HL-60/S4 (cell line): ENCODE measurements around the gene PLK3.
"Not testable (repeated sequence)": the region's sequence is repeated elsewhere in the genome, so short reads cannot be mapped to it uniquely, and the experiment has no call there.

Experiments used
- in situ Hi-C: fragments of 300-500 bp; cut with MboI; formaldehyde crosslinking; loops from 2 replicates; pipeline ENCODE4 v1.14.3; 2022; ENCODE audit warnings: low sequenced_read_pairs

Gene PLK3

DNA sequence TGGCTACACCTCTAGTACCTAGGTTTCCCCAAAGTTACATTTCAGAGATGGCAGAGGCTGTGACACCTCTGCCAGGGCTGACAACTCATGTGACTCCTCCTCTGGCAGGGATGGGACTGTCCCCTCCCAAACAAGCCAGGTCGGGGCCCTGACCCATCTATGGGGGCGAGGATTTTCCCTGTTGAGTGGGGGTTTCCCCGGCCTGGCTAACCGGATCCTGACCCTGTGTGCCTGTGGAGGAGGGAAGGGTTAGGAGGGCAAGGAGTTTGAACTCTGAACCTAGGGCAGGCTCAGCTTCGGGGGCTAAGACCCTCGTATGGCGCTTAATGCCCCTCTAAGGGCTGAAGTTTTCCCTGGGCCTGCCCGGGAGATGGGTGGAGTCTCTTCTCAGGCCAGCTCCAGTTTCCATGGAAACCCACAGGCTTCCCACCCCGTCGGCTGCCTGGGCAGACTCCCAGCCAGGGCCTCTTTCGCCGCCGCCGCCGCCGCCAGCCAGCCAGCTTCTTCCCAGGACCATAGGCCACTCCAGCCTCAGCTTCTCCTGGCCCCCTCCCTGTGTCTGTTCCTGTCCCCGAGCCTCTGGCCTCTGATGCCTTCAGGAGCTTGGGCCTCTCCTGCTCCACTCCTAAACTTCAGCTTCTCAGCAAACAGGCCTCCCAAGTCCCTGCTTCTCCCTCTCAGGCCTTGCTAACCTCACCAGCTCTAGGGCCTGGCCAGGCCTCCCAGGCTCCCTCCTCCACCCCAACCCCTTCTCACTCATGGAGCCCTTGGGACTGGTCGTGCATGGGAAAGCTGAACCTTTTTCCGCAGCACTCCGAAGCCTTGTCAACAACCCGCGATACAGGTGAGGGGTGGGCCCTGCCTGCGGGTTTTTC, 8.1 kb downstream of the PLK3 start, which contains the start of gene BTBD19:
TSS of gene BTBD19 (plus strand) at position 461 of the 875 bp plus-strand sequence. CDS start at position 759, 298 bp downstream.
- in situ Hi-C loops: no loop called here

DNA sequence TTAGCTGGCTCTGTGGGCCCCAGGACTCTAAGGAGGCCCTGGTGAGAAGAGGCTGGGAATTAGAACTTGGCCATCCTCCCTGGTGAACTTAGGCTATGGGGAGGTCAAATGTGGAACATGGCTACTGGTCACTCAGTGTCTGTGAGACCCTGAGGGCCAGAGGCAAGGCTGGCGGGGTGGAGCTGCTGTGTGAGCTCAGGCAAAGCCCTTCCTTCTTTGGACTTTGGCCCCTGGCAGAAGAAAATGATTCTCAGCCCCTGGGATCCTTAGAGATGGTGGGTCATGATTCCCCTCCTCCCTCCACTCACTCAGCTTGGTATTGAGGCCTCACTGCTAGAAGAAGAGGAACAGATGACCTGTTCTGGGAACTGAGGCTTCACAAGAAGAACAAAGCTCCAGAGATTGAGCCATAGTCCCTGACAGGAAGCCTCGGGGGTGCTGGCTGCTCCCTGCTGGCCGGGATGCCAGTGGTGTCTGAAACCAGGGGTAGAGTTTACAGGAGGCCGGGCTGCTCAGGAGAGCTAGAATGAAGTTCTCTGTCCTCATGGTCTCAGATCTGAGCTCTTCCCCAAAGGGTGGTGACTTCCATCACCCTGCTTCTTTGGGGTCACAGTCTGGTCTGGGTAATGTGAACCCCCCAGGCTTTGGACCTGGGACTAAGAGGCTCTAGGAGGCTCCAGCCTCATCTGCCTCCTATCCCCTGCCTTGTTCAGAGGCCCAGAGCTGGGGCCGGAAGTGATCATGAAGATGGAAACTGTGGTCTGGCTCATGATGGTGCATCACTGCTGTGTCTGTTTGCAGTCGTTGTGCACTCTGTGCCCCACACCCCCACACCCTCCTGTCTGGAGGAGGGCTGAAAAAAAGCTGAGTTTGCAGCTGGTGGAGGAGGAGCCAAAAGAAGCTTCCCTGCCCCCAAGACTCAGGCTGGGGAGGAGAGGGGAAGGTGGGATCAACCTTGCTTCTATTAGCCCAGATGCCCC, 9.1 kb downstream of the PLK3 start:
- in situ Hi-C loops: no loop called here

DNA sequence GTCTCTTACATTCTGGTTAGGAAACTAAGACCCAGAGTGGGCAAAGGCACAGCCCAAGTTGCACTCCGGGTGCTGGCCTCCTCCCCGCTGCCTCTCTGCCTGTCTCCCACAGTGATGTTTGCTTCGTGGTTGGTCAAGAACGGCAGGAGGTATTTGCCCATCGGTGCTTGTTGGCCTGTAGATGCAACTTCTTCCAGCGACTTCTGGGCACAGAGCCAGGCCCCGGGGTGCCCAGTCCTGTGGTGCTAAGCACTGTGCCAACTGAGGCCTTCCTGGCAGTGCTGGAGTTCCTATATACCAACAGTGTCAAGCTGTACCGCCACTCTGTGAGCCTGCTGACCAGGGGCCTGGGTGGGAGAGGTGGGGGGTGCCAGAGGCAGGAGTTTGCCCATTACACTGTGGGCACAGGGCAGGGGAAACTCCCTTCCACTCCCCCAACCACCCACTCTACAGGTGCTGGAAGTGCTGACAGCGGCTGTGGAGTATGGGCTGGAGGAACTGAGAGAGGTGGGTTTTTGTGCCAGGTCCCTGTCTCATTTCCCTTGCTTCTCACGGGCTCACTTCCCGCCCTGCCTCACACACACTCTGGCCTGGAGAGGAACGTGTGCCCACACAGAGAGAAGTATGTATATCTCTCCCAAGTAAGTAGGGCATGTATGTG, 10.1 kb downstream of the PLK3 start:
- in situ Hi-C loops: loop anchor here (10.0 kb wide), 1 partner anchor 685 kb away; the partner anchor contains the start of gene TESK2

DNA sequence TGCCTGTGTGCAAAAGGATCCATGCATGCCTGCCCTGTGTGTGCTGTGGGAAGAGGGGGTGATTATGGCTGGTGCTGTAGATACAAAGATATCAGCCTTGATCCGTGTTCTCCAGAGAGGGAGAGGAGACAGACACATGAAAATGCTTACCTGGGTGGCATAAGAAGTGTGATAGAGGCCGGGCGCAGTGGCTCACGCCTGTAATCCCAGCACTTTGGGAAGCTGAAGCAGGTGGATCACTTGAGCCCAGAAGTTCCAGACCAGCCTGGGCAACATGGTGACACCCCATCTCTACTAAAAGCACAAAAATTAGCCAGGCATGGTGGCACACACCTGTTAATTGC, 10.6 kb downstream of the PLK3 start:
- in situ Hi-C loops: loop anchor here (10.0 kb wide), 1 partner anchor 684 kb away; the partner anchor contains the start of gene TESK2

DNA sequence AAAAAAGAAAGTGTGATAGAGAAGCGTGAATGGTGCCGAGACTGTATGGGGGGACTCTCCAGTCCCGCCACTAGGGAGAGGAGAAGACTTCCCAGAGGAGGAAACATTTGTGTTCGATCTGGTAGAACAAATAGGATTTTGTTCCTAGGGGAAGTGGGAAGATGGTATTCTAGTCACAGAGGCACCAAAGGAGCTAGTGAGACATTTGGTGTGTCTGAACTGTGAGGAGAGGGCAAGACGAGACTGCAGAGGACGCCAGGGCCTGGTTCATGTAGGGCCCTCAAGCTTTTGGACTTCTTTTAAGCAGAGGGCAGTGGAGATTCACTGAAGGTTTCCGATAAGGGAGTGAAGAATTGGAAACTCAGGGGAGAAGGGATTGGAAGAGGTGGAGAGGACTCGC, 11.1 kb downstream of the PLK3 start:
- in situ Hi-C loops: loop anchor here (10.0 kb wide), 1 partner anchor 684 kb away; the partner anchor contains the start of gene TESK2

DNA sequence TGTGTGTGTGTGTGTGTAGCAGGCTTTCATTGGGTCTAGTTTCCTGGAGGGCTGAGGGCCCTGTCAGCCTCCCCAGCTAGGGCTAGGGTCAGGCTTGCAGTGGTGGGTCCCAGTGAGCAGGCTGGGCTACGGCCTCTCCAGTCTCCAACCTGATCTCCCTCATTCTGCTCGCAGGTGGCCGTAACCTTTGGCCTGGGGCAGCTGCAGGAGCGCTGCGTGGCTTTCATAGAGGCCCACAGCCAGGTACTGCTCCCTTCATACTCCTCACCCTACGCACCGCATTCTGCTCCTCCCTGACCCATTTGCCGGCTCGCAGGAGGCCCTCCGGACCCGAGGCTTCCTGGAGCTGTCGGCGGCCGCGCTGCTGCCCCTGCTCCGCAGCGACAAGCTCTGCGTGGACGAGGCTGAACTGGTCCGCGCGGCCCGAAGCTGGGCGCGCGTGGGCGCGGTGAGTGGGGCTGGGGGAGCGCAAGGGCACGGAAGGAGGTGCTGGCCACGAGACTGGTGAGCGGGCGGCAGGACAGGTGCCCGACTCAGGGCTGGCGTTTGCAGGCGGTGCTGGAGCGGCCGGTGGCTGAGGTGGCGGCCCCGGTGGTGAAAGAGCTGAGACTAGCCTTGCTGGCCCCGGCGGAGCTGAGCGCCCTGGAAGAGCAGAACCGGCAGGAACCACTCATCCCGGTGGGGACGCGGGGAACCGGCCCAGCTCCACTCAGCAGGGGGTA, 12.8 kb downstream of the PLK3 start:
- in situ Hi-C loops: loop anchor here (10.0 kb wide), 1 partner anchor 682 kb away; the partner anchor contains the start of gene TESK2

DNA sequence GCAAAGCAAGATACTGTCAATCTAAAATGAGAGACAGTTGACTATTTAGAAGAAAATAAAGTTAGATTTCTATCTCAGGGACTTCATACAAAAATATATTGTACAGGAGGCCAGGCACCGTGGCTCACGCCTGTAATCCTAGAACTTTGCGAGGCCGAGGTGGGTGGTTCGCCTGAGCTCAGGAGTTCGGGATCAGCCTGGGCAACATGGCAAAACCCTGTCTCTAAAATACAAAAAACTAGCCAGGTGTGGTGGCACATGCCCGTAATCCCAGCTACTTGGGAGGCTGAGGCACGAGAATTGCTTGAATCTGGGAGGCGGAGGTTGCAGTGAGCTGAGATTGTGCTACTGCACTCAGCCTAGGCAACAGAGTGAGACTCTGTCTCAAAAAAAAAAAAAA, 15.7 kb downstream of the PLK3 start:
- in situ Hi-C loops: loop anchor here (10.0 kb wide), 1 partner anchor 679 kb away; the partner anchor contains the start of gene TESK2

DNA sequence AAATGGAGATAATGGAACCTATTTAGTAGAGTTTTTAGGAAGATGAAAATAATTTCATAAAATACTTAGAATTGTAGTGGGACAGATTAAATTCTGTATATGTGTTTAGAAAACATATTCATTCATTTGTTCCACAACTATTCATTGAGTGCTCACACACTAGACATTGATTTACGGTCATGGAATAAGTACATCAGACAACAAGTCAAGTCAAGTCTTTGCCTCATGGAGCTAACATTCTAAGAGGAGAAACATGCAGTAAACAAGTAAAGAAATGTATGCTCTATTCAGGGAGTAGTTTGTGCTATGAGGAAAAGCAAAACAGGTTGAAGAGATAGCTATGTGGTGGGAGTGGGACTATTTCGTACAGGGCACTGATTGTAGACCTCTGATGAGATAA, 17.1 kb downstream of the PLK3 start:
- in situ Hi-C loops: loop anchor here (10.0 kb wide), 1 partner anchor 677 kb away; the partner anchor contains the start of gene TESK2

DNA sequence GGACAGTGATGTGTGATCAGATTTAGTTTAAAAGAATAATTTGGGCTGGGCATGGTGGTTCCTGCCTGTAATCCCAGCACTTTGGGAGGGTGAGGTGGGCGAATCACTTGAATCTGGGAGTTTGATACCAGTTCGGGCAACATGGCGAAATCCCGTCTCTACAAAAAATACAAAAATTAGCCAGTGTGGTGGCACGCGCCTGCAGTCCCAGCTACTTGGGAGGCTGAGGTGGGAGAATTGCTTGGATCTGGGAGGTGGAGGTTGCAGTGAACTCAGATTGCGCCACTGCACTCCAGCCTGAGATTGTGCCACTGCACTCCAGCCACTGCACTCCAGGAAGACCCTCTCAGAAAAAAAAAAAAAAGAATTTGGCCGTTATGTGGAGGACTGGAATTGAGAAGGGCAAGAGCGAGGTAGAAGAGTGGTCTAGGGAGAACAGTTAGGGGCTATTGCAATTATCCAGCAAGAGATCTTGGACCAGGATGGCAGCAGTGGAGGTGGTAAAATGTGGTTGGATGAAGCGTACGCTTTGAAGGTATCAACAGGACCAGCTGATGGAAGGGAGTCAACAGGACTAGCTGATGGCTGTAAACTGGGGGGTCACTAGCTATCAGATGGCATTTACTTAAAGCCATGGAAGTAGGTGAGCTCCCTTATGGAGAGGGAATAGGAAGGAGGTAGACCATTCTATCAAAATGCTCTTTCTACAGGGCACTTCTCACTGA, 17.8 kb downstream of the PLK3 start:
- in situ Hi-C loops: loop anchor here (10.0 kb wide), 1 partner anchor 677 kb away; the partner anchor contains the start of gene TESK2

DNA sequence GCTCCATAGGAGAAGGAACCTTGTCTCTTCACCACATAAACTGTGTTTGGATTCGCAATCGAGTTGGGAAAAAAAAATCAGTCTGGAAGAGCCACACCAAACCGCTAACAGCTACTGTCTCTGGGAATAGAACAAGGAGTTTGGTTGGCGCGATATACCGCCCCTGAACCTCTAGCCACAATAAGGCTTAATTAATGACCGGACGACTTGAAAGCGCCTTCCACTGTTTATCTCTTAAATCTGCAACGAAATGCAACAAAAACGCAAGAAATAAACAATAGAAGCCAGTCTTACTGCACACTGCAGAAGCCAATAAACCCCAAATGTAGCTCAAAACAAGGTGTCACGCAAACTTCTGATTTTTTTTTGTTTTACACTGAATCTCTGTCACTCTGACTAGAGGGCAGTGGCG, 19.0 kb downstream of the PLK3 start:
- in situ Hi-C loops: loop anchor here (10.0 kb wide), 1 partner anchor 676 kb away; the partner anchor contains the start of gene TESK2

DNA sequence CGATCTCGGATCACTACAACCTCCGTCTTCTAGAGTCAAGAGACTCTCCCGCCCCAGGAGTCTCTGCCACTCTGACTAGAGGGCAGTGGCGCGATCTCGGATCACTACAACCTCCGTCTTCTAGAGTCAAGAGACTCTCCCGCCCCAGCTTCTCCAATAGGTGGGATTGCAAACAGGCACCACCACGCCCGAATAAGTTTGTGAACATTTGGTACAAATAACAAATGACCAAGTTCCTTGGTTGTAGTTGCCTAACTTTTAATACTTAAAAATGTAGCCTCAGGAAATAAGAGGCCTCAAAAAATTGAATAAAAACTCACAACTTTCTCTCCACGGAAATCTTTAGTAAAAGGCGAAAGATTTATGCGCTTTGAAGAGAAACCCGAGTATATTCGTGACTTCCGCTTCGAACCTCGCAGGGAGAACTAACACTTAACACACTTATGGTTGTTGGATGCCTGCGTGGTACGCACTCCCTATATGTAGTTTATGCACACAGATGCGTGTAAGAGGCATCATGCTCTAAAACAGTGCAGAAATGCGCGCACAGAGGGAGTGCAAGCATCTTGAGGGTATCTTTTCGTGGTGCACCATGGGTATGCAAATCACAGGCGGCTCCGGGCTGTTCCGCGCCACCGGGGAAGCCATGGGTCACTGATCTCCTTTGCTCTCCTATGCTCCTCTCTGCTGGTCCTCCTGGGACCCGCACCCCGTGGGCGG, 19.6 kb downstream of the PLK3 start:
- in situ Hi-C loops: loop anchor here (10.0 kb wide), 1 partner anchor 675 kb away; the partner anchor contains the start of gene TESK2

DNA sequence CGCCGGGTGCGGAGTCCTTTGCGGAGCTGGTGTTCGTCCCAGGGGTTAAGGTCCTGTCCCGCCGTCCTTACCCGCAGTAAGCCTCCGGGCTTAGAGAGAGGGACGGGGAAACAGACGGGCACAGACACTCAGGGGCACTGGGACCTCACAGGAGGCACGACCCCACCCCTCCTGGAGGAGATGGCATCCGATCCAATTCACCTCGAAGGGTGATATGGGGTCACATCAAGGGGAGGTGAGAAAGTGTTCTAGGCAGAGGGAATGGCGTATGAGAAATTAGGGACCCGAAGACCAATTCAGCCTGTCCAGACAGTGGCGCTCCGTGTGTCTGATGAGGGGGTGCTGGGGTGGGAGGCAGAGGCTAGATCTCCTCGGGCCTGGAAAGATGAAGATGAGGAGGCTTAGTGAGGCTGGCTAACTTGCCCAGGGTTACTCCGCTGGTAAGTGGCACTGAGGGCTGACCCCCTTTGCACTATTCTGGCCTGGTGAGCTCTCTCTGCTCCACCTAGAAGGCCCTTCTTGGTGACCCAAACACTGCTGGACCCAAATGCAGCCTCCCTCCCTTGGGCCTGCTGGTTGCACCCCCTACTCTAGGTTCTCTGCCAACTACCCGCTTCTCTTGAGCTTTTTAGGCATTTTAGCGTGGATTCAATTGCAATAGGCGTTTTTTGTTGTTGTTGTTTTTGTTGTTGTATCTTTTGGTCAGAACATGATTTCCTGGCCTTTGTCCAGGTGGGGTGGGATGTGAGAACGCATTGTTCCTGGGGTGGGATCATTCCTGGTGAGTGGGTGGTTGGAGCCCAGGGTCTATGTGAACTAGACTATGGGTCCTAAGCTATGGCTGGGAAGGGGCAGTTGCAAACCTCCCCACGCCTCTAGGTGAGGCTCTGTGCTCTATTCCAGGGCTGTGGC, 20.4 kb downstream of the PLK3 start:
- in situ Hi-C loops: no loop called here

DNA sequence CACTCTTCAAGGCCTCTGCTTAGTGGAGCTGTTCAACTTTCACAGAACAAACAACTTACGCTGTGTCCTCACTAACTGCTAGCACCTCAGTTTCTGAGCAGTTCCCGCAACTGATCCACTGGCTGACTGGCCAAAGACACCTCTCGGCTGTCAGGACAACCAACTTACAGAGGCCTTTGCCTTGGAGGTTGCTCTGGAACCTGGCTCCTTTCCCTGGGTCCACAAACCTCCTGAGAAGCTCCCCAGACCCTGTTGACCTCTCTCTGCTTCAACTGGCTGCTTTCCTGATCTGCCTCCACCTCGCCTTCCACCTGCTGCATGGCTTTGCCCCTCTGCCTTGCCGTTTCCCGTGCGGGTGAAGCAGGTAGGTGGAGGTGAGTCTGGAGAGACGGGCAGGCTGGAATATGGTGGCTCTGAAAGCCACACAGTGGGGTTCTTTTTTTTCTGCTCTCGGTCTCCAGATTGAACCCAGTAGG, 21.1 kb downstream of the PLK3 start:
- in situ Hi-C loops: no loop called here

DNA sequence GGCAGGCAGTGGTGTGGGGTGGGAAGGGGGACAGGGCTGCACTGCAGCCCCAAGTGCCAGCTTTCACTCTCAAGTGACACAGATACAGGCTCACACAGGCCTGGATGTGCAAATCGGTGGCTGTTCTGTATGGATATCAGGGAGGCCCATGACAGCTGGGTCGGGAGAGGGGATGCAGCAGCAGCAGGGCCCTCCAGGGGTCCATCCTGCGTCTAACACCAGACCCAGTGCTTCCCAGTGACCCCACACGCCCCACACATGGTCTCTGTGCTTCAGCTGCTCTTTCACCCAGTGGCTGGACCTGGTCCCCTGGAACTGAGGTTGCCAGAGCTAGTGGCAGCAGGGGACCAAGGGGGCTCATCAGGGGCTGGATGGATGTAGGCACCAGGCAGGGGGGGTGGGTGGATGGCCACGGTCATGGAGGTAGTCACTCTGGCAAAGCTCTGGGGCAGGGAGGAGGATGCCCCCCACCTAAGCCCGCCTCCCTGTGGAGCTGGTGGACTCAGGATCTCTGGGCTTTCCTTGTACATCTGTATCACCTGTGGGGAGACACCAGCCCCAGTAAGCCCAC, 22.0 kb downstream of the PLK3 start:
- in situ Hi-C loops: no loop called here

DNA sequence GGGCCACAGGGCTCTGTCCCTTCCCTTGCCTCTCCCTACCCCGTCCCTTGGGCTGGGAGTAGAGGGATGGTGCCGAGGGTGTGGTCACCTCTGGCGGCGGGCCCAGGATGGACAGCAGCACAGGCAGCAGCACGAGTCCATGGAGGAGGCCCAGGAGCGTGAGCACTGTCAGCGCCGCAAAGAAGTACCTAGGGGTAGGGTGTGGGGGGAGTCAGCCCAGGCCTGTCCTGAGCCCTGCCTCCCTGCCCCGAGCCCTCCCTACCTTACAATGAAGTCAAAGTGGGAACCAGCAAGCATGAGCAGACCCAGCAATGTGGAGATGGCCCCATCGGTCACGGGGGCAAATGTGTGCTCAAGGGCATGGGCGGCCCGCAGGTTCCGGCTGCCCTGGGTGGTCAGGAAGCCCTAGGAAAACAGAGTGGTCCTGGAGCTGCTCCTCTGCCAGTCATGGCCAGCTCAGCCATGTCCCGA, 22.8 kb downstream of the PLK3 start:
- in situ Hi-C loops: no loop called here

DNA sequence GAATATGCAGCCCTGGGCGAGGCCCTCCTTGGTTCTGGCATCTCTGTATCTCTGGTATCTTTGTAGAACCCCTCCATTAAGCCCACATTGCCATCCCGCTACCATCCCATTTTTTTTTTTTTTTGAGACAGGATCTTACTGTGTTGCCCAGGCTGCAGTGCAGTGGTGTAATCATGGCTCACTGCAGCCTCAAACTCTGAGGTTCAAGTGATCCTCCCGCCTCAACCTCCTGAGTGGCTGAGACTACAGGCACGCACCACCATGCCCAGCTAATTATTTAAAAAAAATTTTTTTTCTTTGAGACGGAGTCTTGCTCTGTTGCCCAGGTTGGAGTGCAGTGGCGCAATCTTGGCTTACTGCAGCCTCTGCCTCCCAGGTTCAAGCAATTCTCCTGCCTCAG, 24.2 kb downstream of the PLK3 start:
- in situ Hi-C loops: not testable (repeated sequence)
